Measurements from ENCODE around the gene DBNL. TPM values are rescaled to one million over a fixed set of nuclear protein-coding genes. Genes with fewer than 3 reads are reported as not detected.

DBNL gene
- total and polyA plus RNA-seq, 4 donors = 26.1 to 60.2 (median 41.5) TPM

DNA sequence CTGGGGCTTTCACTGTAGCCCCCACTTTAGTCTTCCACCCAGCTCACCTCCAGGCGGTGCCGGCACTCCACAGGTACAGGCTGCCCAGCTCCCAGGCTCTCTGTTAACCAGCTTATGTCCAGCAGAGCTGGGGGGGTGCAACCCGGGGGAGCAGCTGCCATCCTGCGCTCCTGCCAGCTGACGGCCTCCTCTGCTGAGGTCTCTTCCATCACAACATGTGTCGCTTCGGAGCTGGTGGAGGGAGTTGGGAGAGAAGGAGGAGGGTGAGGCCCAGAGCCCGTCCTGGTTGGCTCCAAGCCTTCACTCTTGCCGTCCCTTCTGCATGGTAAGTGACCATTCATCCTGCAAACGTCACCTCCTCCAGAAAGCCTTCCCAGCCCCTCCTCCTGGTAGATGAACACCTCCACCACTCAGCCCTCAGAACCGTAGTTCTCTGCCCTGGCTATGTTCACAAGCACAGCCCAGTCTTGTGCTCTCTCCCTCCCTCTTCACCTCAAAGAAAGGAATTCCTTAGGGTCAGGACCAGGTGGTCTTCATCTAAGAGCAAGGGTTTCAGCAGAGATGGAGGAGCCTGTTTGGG is 36.3 kb downstream of the DBNL start:
- 90% methylated on average over 11 of the region's 11 CpGs for WGBS
- H3K27me3 ChIP-seq (ENCODE audit: control insufficient read depth in 4 of 4, insufficient read depth in 4 of 4, low read length in 3 of 4) = no peaks in the 10 kb centered on the region
- peaks cover 8 to 46% (median 25%) of the 10 kb centered on the region in 4 donors for H3K4me1 ChIP-seq (ENCODE audit: control insufficient read depth in 4 of 4, insufficient read depth in 4 of 4, low read length in 3 of 4)
- no peak overlapping the region for H3K27ac ChIP-seq (ENCODE audit: low read depth in 1 of 2, low read length in 2 of 2)
- DNase-seq (ENCODE audit: low spot score) = no peak
- peak overlapping the region in 1 of 2 donors; percentile 10 for H3K9ac ChIP-seq (ENCODE audit: low read depth in 1 of 2, low read length in 2 of 2)
- H3K36me3 ChIP-seq (ENCODE audit: control insufficient read depth in 4 of 4, insufficient read depth in 3 of 4, low read depth in 1 of 4, low read length in 3 of 4) = peaks cover 5 to 34% (median 15%) of the 10 kb centered on the region in 4 donors
- H3K4me3 ChIP-seq (ENCODE audit: low read depth in 1 of 3, low read length in 3 of 3) = peak overlapping the region in 1 of 3 donors; percentile 77
- no peak for TF ChIP-seq RAD21 (IDR thresholded peaks at IDR 0.05)
- TF ChIP-seq EGR1 (IDR thresholded peaks at IDR 0.05; ENCODE audit: low read depth in 2 of 2) = no peak
- TF ChIP-seq, protein P1, sequence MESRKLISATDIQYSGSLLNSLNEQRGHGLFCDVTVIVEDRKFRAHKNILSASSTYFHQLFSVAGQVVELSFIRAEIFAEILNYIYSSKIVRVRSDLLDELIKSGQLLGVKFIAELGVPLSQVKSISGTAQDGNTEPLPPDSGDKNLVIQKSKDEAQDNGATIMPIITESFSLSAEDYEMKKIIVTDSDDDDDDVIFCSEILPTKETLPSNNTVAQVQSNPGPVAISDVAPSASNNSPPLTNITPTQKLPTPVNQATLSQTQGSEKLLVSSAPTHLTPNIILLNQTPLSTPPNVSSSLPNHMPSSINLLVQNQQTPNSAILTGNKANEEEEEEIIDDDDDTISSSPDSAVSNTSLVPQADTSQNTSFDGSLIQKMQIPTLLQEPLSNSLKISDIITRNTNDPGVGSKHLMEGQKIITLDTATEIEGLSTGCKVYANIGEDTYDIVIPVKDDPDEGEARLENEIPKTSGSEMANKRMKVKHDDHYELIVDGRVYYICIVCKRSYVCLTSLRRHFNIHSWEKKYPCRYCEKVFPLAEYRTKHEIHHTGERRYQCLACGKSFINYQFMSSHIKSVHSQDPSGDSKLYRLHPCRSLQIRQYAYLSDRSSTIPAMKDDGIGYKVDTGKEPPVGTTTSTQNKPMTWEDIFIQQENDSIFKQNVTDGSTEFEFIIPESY (IDR thresholded peaks at IDR 0.05) = no peak
- no peak for TF ChIP-seq NR2F2 (IDR thresholded peaks at IDR 0.05)
- no peak for TF ChIP-seq SP1 (IDR thresholded peaks at IDR 0.05)
- no peak for TF ChIP-seq RXRA (IDR thresholded peaks at IDR 0.05)
- TF ChIP-seq, protein P2, sequence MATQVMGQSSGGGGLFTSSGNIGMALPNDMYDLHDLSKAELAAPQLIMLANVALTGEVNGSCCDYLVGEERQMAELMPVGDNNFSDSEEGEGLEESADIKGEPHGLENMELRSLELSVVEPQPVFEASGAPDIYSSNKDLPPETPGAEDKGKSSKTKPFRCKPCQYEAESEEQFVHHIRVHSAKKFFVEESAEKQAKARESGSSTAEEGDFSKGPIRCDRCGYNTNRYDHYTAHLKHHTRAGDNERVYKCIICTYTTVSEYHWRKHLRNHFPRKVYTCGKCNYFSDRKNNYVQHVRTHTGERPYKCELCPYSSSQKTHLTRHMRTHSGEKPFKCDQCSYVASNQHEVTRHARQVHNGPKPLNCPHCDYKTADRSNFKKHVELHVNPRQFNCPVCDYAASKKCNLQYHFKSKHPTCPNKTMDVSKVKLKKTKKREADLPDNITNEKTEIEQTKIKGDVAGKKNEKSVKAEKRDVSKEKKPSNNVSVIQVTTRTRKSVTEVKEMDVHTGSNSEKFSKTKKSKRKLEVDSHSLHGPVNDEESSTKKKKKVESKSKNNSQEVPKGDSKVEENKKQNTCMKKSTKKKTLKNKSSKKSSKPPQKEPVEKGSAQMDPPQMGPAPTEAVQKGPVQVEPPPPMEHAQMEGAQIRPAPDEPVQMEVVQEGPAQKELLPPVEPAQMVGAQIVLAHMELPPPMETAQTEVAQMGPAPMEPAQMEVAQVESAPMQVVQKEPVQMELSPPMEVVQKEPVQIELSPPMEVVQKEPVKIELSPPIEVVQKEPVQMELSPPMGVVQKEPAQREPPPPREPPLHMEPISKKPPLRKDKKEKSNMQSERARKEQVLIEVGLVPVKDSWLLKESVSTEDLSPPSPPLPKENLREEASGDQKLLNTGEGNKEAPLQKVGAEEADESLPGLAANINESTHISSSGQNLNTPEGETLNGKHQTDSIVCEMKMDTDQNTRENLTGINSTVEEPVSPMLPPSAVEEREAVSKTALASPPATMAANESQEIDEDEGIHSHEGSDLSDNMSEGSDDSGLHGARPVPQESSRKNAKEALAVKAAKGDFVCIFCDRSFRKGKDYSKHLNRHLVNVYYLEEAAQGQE (IDR thresholded peaks at IDR 0.05) = no peak
- TF ChIP-seq, protein P3, sequence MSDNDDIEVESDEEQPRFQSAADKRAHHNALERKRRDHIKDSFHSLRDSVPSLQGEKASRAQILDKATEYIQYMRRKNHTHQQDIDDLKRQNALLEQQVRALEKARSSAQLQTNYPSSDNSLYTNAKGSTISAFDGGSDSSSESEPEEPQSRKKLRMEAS (IDR thresholded peaks at IDR 0.05) = no peak
- TF ChIP-seq, protein P4, sequence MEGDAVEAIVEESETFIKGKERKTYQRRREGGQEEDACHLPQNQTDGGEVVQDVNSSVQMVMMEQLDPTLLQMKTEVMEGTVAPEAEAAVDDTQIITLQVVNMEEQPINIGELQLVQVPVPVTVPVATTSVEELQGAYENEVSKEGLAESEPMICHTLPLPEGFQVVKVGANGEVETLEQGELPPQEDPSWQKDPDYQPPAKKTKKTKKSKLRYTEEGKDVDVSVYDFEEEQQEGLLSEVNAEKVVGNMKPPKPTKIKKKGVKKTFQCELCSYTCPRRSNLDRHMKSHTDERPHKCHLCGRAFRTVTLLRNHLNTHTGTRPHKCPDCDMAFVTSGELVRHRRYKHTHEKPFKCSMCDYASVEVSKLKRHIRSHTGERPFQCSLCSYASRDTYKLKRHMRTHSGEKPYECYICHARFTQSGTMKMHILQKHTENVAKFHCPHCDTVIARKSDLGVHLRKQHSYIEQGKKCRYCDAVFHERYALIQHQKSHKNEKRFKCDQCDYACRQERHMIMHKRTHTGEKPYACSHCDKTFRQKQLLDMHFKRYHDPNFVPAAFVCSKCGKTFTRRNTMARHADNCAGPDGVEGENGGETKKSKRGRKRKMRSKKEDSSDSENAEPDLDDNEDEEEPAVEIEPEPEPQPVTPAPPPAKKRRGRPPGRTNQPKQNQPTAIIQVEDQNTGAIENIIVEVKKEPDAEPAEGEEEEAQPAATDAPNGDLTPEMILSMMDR (IDR thresholded peaks at IDR 0.05; ENCODE audit: low read depth, low read length, missing input control) = no peak
- TF ChIP-seq HNF4A (conservative IDR thresholded peaks at IDR 0.05) = no peak
- no peaks in the 10 kb centered on the region for H3K9me3 ChIP-seq (ENCODE audit: control insufficient read depth in 4 of 4, low read length in 3 of 4)

DNA sequence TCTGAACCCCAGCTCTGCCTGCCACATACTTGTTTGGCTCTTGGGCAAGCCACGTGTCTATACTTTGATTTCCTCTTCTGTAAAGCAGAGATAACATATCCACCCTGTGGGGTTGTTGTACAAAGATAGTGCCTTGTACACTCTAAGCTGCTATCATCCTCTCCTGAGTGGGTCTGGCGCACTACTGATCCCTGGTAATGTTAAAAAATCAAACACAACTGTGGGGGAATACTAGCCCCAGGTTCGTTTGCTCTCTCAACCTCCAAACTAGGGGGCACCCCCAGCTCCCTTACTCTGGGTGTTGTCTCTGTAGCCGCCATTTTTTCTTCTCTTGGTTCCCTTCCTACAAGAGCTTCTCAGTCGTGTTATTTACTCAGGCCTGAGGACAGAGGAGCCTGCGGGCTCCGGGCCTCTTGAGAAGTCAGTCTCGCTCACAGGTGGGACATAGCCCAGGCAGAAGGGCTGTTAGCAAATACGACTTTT is 36.8 kb downstream of the DBNL start:
- Histone ChIP-seq H3K9ac (ENCODE audit: low read depth in 1 of 2, low read length in 2 of 2) (peak overlapping the region; percentile 10 to 20), H3K4me3 (ENCODE audit: low read depth in 1 of 3, low read length in 3 of 3) (peak overlapping the region in 2 of 3 donors; percentile 29 to 77), H3K27me3 (ENCODE audit: control insufficient read depth in 4 of 4, insufficient read depth in 4 of 4, low read length in 3 of 4) (no peaks in the 10 kb centered on the region), H3K9me3 (ENCODE audit: control insufficient read depth in 4 of 4, low read length in 3 of 4) (no peaks in the 10 kb centered on the region), H3K27ac (ENCODE audit: low read depth in 1 of 2, low read length in 2 of 2) (peak overlapping the region in 1 of 2 donors; percentile 21), H3K4me1 (ENCODE audit: control insufficient read depth in 4 of 4, insufficient read depth in 4 of 4, low read length in 3 of 4) (peaks cover 6 to 41% (median 20%) of the 10 kb centered on the region in 4 donors), H3K36me3 (ENCODE audit: control insufficient read depth in 4 of 4, insufficient read depth in 3 of 4, low read depth in 1 of 4, low read length in 3 of 4) (peaks cover 5 to 34% (median 15%) of the 10 kb centered on the region in 4 donors)
- WGBS = 58% methylated on average over 9 of the region's 9 CpGs
- DNase-seq (ENCODE audit: low spot score) = no peak
- TF ChIP-seq HNF4A (conservative IDR thresholded peaks at IDR 0.05) (no peak), GABPA (IDR thresholded peaks at IDR 0.05 in 1 of 2, conservative IDR thresholded peaks at IDR 0.05 in 1 of 2) (no peak), SP1 (IDR thresholded peaks at IDR 0.05) (no peak), RAD21 (IDR thresholded peaks at IDR 0.05) (no peak), RXRA (IDR thresholded peaks at IDR 0.05) (no peak), NR2F2 (IDR thresholded peaks at IDR 0.05) (no peak), EGR1 (IDR thresholded peaks at IDR 0.05; ENCODE audit: low read depth in 2 of 2) (no peak)
- TF ChIP-seq, protein P1 (IDR thresholded peaks at IDR 0.05) = no peak
- TF ChIP-seq, protein P3 (IDR thresholded peaks at IDR 0.05) = no peak
- TF ChIP-seq, protein P2 (IDR thresholded peaks at IDR 0.05) = no peak
- TF ChIP-seq, protein P5, sequence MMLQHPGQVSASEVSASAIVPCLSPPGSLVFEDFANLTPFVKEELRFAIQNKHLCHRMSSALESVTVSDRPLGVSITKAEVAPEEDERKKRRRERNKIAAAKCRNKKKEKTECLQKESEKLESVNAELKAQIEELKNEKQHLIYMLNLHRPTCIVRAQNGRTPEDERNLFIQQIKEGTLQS (IDR thresholded peaks at IDR 0.05) = no peak

All from liver (tissue), 9 donors.